ENCODE results near the gene NHLRC2. TPM values are rescaled to one million over a fixed set of nuclear protein-coding genes. Genes with fewer than 3 reads are reported as not detected.
A peak's percentile ranks its signal among the peaks of the same experiment; 100 is the strongest.

NHLRC2 gene
- total RNA-seq, 1 donor from 2014 or later: 13.4 TPM

DNA sequence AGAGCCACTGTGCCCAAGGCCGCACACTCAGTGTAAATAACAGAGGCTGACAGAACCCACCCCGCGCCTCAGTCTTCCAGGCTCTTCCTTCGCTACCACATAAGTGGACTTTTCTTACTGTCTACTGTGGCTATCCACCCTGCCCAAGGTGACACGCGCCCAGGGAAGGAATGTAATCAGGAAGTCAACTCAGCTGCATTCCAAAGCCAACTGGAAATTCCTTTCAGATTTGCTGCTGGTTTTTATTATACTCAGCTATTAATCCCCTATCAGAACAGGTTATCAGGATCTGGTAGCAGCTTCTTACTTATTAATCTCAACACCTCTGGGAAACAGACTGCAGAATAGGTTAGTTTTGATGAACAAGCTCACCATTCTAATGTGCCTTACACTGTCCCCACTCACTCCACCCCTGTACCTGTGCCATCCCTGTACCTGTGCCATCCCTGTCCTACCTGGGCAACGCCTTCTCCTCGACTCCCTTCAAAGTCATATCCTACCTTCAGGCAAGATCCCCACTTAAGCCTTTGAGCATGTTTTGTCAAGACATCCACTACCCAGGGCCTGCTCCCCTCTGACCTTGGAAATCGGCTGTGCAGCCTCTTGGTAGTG is 90.7 kb downstream of the NHLRC2 start:
- H3K36me3 ChIP-seq (ENCODE audit: control insufficient read depth, insufficient read depth, low read length): no peaks in the 10 kb centered on the region
- H3K27me3 ChIP-seq (ENCODE audit: control insufficient read depth, insufficient read depth, low read length): no peaks in the 10 kb centered on the region
- no peak overlapping the region for H3K4me3 ChIP-seq (ENCODE audit: low read depth, low read length)
- FAIRE-seq (peak; percentile 75), DNase-seq (ENCODE audit: low read depth) (peak; percentile 50)
- TF ChIP-seq, protein P1, sequence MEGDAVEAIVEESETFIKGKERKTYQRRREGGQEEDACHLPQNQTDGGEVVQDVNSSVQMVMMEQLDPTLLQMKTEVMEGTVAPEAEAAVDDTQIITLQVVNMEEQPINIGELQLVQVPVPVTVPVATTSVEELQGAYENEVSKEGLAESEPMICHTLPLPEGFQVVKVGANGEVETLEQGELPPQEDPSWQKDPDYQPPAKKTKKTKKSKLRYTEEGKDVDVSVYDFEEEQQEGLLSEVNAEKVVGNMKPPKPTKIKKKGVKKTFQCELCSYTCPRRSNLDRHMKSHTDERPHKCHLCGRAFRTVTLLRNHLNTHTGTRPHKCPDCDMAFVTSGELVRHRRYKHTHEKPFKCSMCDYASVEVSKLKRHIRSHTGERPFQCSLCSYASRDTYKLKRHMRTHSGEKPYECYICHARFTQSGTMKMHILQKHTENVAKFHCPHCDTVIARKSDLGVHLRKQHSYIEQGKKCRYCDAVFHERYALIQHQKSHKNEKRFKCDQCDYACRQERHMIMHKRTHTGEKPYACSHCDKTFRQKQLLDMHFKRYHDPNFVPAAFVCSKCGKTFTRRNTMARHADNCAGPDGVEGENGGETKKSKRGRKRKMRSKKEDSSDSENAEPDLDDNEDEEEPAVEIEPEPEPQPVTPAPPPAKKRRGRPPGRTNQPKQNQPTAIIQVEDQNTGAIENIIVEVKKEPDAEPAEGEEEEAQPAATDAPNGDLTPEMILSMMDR (IDR thresholded peaks at IDR 0.05; ENCODE audit: insufficient read depth, low read length, severe bottlenecking): no peak

DNA sequence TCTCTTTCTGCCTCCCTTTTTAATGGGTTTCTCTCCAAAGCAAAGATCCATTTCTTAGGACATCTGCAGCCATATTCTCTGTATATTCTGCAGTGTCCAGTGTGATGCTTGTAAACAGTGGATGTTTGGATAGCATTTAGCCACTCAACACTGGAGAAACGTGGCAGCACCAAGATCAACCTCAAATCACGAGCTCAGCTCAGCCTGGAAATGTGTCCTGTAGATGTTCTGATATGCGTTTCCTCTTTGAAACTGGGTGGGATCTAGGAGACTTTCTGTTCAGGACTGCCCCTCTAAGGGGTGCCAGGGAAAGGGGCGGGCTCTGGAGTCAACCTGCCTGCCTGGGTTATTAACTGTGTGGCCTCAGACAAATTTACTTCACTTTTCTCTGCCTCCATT is 91.2 kb downstream of the NHLRC2 start:
- Histone ChIP-seq H3K4me3 (ENCODE audit: low read depth, low read length) (no peak overlapping the region), H3K36me3 (ENCODE audit: control insufficient read depth, insufficient read depth, low read length) (no peaks in the 10 kb centered on the region), H3K27me3 (ENCODE audit: control insufficient read depth, insufficient read depth, low read length) (no peaks in the 10 kb centered on the region)
- TF ChIP-seq, protein P1 (IDR thresholded peaks at IDR 0.05; ENCODE audit: insufficient read depth, low read length, severe bottlenecking): no peak
- DNase-seq (ENCODE audit: low read depth) (no peak), FAIRE-seq (no peak)

DNA sequence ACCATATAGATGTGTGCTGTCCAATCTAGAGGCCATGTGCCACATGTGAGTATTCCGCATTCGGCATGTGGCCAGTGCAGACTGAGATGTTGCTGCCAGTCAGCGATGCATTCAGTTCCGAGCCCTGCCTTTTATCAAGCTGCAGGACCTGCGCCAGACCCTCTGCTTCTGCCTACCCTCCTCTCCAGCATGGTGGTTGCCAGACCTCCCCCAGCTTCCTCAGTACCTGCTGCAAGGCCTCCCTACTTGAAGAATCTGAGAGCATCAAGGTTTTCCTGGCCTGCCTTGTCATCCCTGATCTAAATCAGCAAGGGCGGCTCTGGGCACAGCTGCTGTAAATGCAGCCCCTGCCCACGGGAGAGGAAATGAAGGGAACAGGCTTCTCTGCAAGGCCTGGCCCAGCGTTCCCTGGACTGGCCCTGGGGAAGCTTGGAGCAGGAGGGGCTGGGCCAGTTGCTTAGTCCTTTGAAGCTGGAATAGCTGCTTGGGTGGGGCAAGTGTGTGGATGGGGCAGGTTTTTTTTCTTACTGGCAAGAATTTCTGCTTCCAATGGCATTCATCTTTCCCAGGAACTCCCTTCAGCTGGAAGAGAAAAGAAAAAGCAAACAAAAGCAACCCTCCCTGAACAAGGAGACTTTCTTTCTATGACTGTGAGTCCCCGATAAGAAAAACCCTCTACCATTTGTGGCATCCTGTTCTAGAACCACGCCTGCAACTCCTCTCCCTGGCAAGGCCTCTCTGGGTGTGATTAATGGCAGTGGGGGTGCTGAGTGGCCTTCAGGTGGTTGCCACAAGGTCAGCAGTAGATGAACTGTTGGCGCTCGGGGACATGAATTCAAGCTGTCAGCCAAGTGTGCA is 93.0 kb downstream of the NHLRC2 start:
- Histone ChIP-seq H3K4me3 (ENCODE audit: low read depth, low read length) (no peak overlapping the region), H3K27me3 (ENCODE audit: control insufficient read depth, insufficient read depth, low read length) (no peaks in the 10 kb centered on the region), H3K36me3 (ENCODE audit: control insufficient read depth, insufficient read depth, low read length) (no peaks in the 10 kb centered on the region)
- FAIRE-seq (peak; percentile 92), DNase-seq (ENCODE audit: low read depth) (no peak)
- TF ChIP-seq, protein P1 (IDR thresholded peaks at IDR 0.05; ENCODE audit: insufficient read depth, low read length, severe bottlenecking): no peak

DNA sequence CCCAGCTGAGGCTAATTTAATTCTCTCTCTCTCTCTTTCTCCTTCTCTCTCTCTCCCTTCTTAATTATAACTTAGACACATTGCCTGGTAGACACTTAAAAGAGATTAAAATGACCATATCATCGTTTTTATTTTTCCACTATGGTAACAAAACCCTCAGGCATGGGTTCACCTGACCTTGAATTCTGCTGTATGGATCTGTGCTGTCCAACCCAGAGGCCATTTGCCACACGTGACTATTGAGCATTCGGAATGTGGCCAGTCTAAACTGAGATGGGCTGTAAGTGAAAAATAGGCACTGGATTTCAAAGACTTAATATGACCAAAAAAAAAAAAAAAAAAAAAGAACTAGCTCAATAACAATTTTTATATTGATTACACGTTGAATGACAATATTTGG is 93.6 kb downstream of the NHLRC2 start:
- no peaks in the 10 kb centered on the region for H3K36me3 ChIP-seq (ENCODE audit: control insufficient read depth, insufficient read depth, low read length)
- DNase-seq (ENCODE audit: low read depth): no peak
- no peak overlapping the region for H3K4me3 ChIP-seq (ENCODE audit: low read depth, low read length)
- no peaks in the 10 kb centered on the region for H3K27me3 ChIP-seq (ENCODE audit: control insufficient read depth, insufficient read depth, low read length)
- no peak for FAIRE-seq
- TF ChIP-seq, protein P1 (IDR thresholded peaks at IDR 0.05; ENCODE audit: insufficient read depth, low read length, severe bottlenecking): no peak

DNA sequence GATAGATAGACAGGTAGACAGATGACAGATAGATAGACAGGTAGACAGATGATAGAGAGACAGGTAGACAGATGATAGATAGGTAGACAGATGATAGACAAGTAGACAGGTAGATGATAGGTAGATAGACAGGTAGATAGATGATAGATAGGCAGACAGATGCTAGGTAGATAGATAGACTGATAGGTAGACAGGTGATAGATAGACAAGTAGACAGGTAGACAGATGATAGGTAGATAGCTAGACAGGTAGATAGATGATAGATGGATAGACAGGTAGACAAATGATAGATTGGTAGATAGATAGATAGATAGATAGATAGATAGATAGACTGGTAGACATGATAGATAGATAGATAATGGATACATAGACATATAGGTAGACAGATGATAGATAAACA is 95.8 kb downstream of the NHLRC2 start:
- no peak for DNase-seq (ENCODE audit: low read depth)
- no peaks in the 10 kb centered on the region for H3K36me3 ChIP-seq (ENCODE audit: control insufficient read depth, insufficient read depth, low read length)
- TF ChIP-seq, protein P1 (IDR thresholded peaks at IDR 0.05; ENCODE audit: insufficient read depth, low read length, severe bottlenecking): no peak
- H3K27me3 ChIP-seq (ENCODE audit: control insufficient read depth, insufficient read depth, low read length): no peaks in the 10 kb centered on the region
- no peak for FAIRE-seq
- H3K4me3 ChIP-seq (ENCODE audit: low read depth, low read length): no peak overlapping the region
